Testis (tissue), 3 donors: ENCODE measurements around the gene TCF4. TPM values are rescaled to one million over a fixed set of nuclear protein-coding genes. Genes with fewer than 3 reads are reported as not detected.

Experiments used
- DNase-seq: peaks from one replicate; pipeline ENCODE4 v3.0.0-alpha.2; 2019
- H3K27ac ChIP-seq, 2 donors: fragments of 200-600 bp; sonication (generic); one replicate each; pipeline ENCODE4 v1.5.1; 2019
- H3K27me3 ChIP-seq: fragments of 200-600 bp; sonication (generic); one replicate; pipeline ENCODE4 v1.5.1; 2019
- H3K36me3 ChIP-seq: fragments of 200-600 bp; sonication (generic); one replicate; pipeline ENCODE4 v1.5.1; 2017; ENCODE audit warnings: low read depth; ENCODE audit errors: missing control alignments
- H3K4me1 ChIP-seq: fragments of 200-600 bp; sonication (generic); one replicate; pipeline ENCODE4 v1.5.1; 2019
- H3K4me3 ChIP-seq, 2 donors: fragments of 200-600 bp; sonication (generic); one replicate each; pipeline ENCODE4 v1.5.1; 2017 to 2019
- H3K9me3 ChIP-seq: fragments of 200-600 bp; sonication (generic); one replicate; pipeline ENCODE4 v1.5.1; 2017
- CTCF ChIP-seq, 3 experiments: fragments of 450-650 bp in 2 of 3; fragments of 200-600 bp in 1 of 3; sonication (generic) in 1 of 3; IDR thresholded peaks; one replicate each; pipeline ENCODE4 v1.5.1; 2016 to 2019; ENCODE audit warnings: antibody characterized with exemption in 3 of 3, mild to moderate bottlenecking in 2 of 3, moderate library complexity in 1 of 3
- POLR2A ChIP-seq: fragments of 450-650 bp; IDR thresholded peaks from one replicate; pipeline ENCODE4 v1.6.1; 2017; ENCODE audit warnings: antibody characterized with exemption, mild to moderate bottlenecking, moderate library complexity
- WGBS, 2 donors: methylation state at CpG; one replicate each; pipeline ENCODE4 v1.1.5; 2018; 5-methylcytosine and 5-hydroxymethylcytosine counted together
- intact Hi-C: fragments of 100-400 bp; cut with DNase I; formaldehyde crosslinking; loops from one replicate; pipeline ENCODE4 v1.15.1; 2023; ENCODE audit warnings: low total_unique reads
- microRNA-seq, 2 donors: library from miRNA; unstranded; fragments of <30 nt; microRNA quantifications; one replicate each; pipeline ENCODE4, GENCODE V29; 2016; ENCODE audit warnings: borderline number of aligned reads in 2 of 2, borderline replicate concordance in 1 of 2
- polyA plus RNA-seq: library from polyadenylated mRNA; stranded (reverse); fragments of 350-450 nt; fragmentation: Illumina TruSeq; extraction: RNeasy Lipid Tissue Mini Kit (QIAGEN cat#74804); gene quantifications from one replicate; pipeline ENCODE4 v1.2.3, GENCODE V29; 2014; ENCODE audit warnings: low read depth, low replicate concordance; ENCODE audit not compliant: insufficient read depth
- small RNA-seq, 2 donors: library from RNA; depleted of rRNA; stranded (forward); fragments of <200 nt; gene quantifications; one replicate each; pipeline ENCODE3, GENCODE V24; 2016
- total RNA-seq, 2 donors: library from RNA; depleted of rRNA; stranded (reverse); fragments of >200 nt; gene quantifications; one replicate each; pipeline ENCODE4 v1.2.3, GENCODE V29; 2016

The TCF4 gene
- total and polyA plus RNA-seq, 3 donors from 2014 or later = 50.8 to 122 (median 110) TPM

DNA sequence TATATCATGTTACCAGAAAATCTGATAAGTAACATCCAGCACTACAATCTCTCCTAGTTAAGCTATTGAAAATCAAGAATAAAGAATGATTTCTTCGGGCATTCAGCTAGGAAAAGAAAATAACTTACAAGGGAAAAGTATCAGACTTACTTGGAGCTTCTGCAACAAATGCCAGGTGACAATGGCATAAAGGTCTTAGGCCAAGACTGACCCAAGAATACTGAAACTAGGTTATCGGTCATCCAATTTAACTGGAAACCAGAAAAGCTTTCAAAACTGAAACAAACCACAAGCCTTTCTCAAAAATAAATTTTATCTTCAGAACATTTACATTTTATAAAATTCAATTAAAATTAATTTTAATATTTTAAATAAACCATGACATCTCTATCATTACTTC lies 414.7 kb downstream of the TCF4 start:
- 81 to 86% methylated on average over 2 of the region's 2 CpGs for WGBS, 2 donors
- TF ChIP-seq CTCF (IDR thresholded peaks at IDR 0.05) = no peak
- TF ChIP-seq POLR2A = no peak
- Histone ChIP-seq H3K4me1 (no peaks in the 10 kb centered on the region), H3K9me3 (no peaks in the 10 kb centered on the region), H3K4me3 (no peak overlapping the region), H3K27ac (no peak overlapping the region), H3K36me3 (no peaks in the 10 kb centered on the region), H3K27me3 (no peaks in the 10 kb centered on the region)
- intact Hi-C loops = no loop called here
- no peak for DNase-seq

Small RNAs within 50 kb of the gene (microRNA-seq; reads per million reads assigned to microRNA genes)
- 0 reads per million in 2 donors for gene MIR4529

Small RNAs within 50 kb of the gene (small RNA-seq; reads per million reads assigned to genes)
- 0 reads per million in 2 donors for gene MIR4529
